GM23338 (cell line): Measurements from ENCODE around the gene USP10. TPM values are rescaled to one million over a fixed set of nuclear protein-coding genes. Genes with fewer than 3 reads are reported as not detected.
A peak's percentile ranks its signal among the peaks of the same experiment; 100 is the strongest.

Experiments
- ATAC-seq: fragments of 200-7000 bp; cut with Tn5 transposase; 3 replicates; pipeline ENCODE4 v1.9.1; 2020
- DNase-seq: peaks from one replicate; pipeline ENCODE4 v3.0.0-alpha.2; 2015; ENCODE audit warnings: low spot score
- H2AFZ ChIP-seq: fragments of 200-600 bp; sonication (generic); 2 replicates; pipeline ENCODE4 v1.8.0; 2016; ENCODE audit warnings: antibody characterized with exemption, mild to moderate bottlenecking, moderate library complexity
- H3F3A ChIP-seq: fragments of 200-600 bp; sonication (generic); replicated peaks from 2 replicates; pipeline ENCODE4 v1.8.0; 2017; ENCODE audit warnings: antibody characterized with exemption, mixed run types, low read depth
- H3K27ac ChIP-seq: fragments of 200-600 bp; sonication (generic); 2 replicates; pipeline ENCODE4 v1.6.1; 2016; ENCODE audit warnings: low read depth
- H3K27me3 ChIP-seq: fragments of 200-600 bp; sonication (generic); 2 replicates; pipeline ENCODE4 v1.8.0; 2016; ENCODE audit warnings: mild to moderate bottlenecking, mixed run types, moderate library complexity; ENCODE audit not compliant: insufficient read depth
- H3K36me3 ChIP-seq: fragments of 200-600 bp; sonication (generic); 2 replicates; pipeline ENCODE4 v1.8.0; 2016; ENCODE audit warnings: mild to moderate bottlenecking; ENCODE audit not compliant: insufficient read depth
- H3K4me1 ChIP-seq: fragments of 200-600 bp; sonication (generic); 2 replicates; pipeline ENCODE4 v1.8.0; 2016; ENCODE audit warnings: mild to moderate bottlenecking, moderate library complexity; ENCODE audit not compliant: insufficient read depth
- H3K4me2 ChIP-seq: fragments of 200-600 bp; sonication (generic); 2 replicates; pipeline ENCODE4 v1.7.1; 2017; ENCODE audit warnings: mixed run types
- H3K4me3 ChIP-seq: fragments of 200-600 bp; sonication (generic); 2 replicates; pipeline ENCODE4 v1.6.1; 2016; ENCODE audit warnings: mixed run types
- H3K79me2 ChIP-seq: fragments of 200-600 bp; sonication (generic); replicated peaks from 2 replicates; pipeline ENCODE4 v1.8.0; 2017; ENCODE audit warnings: mild to moderate bottlenecking; ENCODE audit not compliant: insufficient read depth
- H3K9me2 ChIP-seq: fragments of 200-600 bp; sonication (generic); 2 replicates; pipeline ENCODE4 v1.8.0; 2017; ENCODE audit not compliant: insufficient read depth
- H4K20me1 ChIP-seq: fragments of 200-600 bp; sonication (generic); replicated peaks from 2 replicates; pipeline ENCODE4 v1.8.0; 2017; ENCODE audit warnings: mild to moderate bottlenecking; ENCODE audit not compliant: insufficient read depth
- H3K27ac Mint-ChIP-seq: 2 replicates; pipeline ENCODE4 v1.8.0; 2020; ENCODE audit warnings: inconsistent platforms, mild to moderate bottlenecking, moderate library complexity, mixed read lengths
- H3K27me3 Mint-ChIP-seq: 3 replicates; pipeline ENCODE4 v1.8.0; 2022; ENCODE audit warnings: low read depth, mild to moderate bottlenecking, moderate library complexity, mixed read lengths, inconsistent platforms; ENCODE audit not compliant: insufficient read depth, poor library complexity
- H3K36me3 Mint-ChIP-seq: 3 replicates; pipeline ENCODE4 v1.8.0; 2021; ENCODE audit warnings: low read depth, mild to moderate bottlenecking, inconsistent platforms, moderate library complexity, mixed read lengths
- H3K4me1 Mint-ChIP-seq: 3 replicates; pipeline ENCODE4 v1.8.0; 2020; ENCODE audit warnings: mild to moderate bottlenecking, inconsistent platforms, mixed read lengths
- H3K4me3 Mint-ChIP-seq: 3 replicates; pipeline ENCODE4 v1.8.0; 2021; ENCODE audit warnings: moderate library complexity, mild to moderate bottlenecking, inconsistent platforms, mixed read lengths
- H3K9me3 Mint-ChIP-seq: 3 replicates; pipeline ENCODE4 v1.8.0; 2020; ENCODE audit warnings: moderate library complexity, mild to moderate bottlenecking, inconsistent platforms, mixed read lengths
- CREB1 ChIP-seq: fragments of 250-450 bp; sonication (Bioruptor Pico); IDR thresholded peaks from 2 replicates; pipeline ENCODE4 v1.5.0; 2020; ENCODE audit warnings: low read depth, mild to moderate bottlenecking, moderate library complexity
- CTCF ChIP-seq, 2 experiments: fragments of 200-600 bp in 1 of 2; sonication (generic) in 1 of 2; conservative IDR thresholded peaks; 2 replicates each; pipeline versions ENCODE4 v1.5.1 to v1.6.1; 2016 to 2017; ENCODE audit warnings: antibody characterized with exemption in 2 of 2, low read depth in 2 of 2, mild to moderate bottlenecking in 2 of 2, moderate library complexity in 1 of 2
- EZH2 ChIP-seq: fragments of 200-600 bp; sonication (generic); IDR thresholded peaks from one replicate; pipeline ENCODE4 v1.8.0; 2017; ENCODE audit warnings: antibody characterized with exemption, mild to moderate bottlenecking, low read depth; ENCODE audit not compliant: unreplicated experiment
- EZH2phosphoT487 ChIP-seq: fragments of 200-600 bp; sonication (generic); IDR thresholded peaks from one replicate; pipeline ENCODE4 v1.8.1; 2018; ENCODE audit warnings: antibody characterized with exemption; ENCODE audit not compliant: unreplicated experiment
- JUNB ChIP-seq: IDR thresholded peaks from one replicate; pipeline ENCODE4 v1.6.1; 2016; ENCODE audit warnings: antibody characterized with exemption; ENCODE audit not compliant: unreplicated experiment
- POLR2AphosphoS5 ChIP-seq: IDR thresholded peaks from 2 replicates; pipeline ENCODE4 v1.6.1; 2016; ENCODE audit warnings: antibody characterized with exemption, low read depth
- STAT1 ChIP-seq: IDR thresholded peaks from one replicate; pipeline ENCODE4 v1.6.1; 2016; ENCODE audit warnings: antibody characterized with exemption; ENCODE audit not compliant: unreplicated experiment
- ZNF114 ChIP-seq: fragments of 250-450 bp; sonication (Bioruptor Pico); IDR thresholded peaks from 2 replicates; pipeline ENCODE4 v1.5.0; 2020; ENCODE audit warnings: mild to moderate bottlenecking, moderate library complexity
- ZNF331 ChIP-seq: fragments of 250-450 bp; sonication (Bioruptor Pico); IDR thresholded peaks from 2 replicates; pipeline ENCODE4 v1.5.0; 2020; ENCODE audit warnings: low read depth, mild to moderate bottlenecking, moderate library complexity
- polyA plus RNA-seq: library from polyadenylated mRNA; unstranded; fragments of >200 nt; fragmentation: Nextera tagmentation; extraction: Ambion mirVana; gene quantifications from 2 replicates; pipeline ENCODE4 v1.2.1, GENCODE V29; 2016
- total RNA-seq: library from RNA; depleted of rRNA; stranded (reverse); fragments of >200 nt; shearing (Covaris generic); gene quantifications from 2 replicates; pipeline ENCODE4 v1.2.3, GENCODE V29; 2014
- TF ChIP-seq, protein P1 (sequence below): fragments of 250-450 bp; sonication (Bioruptor Pico); IDR thresholded peaks from 2 replicates; pipeline ENCODE4 v1.5.0; 2020; ENCODE audit warnings: mild to moderate bottlenecking, moderate library complexity

USP10 gene
- total and polyA plus RNA-seq, 2 experiments from 2014 or later, result 158 to 194 TPM

DNA sequence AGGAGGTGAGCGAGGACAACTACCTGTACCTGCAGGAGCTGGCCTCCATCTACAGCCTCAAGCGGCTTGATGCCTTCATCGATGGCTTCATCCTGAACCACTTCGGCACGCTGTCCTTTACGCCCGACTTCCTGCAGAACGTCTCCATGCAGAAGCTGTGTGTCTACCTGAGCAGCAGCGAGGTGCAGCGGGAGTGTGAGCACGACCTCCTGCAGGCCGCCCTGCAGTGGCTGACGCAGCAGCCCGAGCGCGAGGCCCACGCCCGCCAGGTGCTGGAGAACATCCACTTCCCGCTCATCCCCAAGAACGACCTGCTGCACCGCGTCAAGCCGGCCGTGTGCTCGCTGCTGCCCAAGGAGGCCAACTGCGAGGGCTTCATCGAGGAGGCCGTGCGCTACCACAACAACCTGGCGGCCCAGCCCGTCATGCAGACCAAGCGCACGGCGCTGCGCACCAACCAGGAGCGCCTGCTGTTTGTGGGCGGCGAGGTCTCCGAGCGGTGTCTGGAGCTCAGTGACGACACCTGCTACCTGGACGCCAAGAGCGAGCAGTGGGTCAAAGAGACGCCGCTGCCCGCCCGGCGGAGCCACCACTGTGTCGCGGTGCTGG, 42.5 kb upstream of the USP10 start:
- ATAC-seq, result no peak
- no peak for TF ChIP-seq JUNB
- no peaks in the 10 kb centered on the region for H3K4me1 ChIP-seq
- no peak for DNase-seq
- no peaks in the 10 kb centered on the region; the same call in 2 of the 3 replicates for H3K4me1 Mint-ChIP-seq
- H3K36me3 Mint-ChIP-seq, result peaks cover 48% of the 10 kb centered on the region
- H3K9me2 ChIP-seq, result no peaks in the 10 kb centered on the region
- no peaks in the 10 kb centered on the region for H3K9me3 Mint-ChIP-seq
- H3K4me3 ChIP-seq, result no peak overlapping the region
- no peaks in the 10 kb centered on the region for H3K27me3 ChIP-seq
- H3K27ac Mint-ChIP-seq, result no peak overlapping the region
- no peaks in the 10 kb centered on the region for H3K79me2 ChIP-seq
- peaks cover 4% of the 10 kb centered on the region; the same call in 1 of the 2 replicates for H3K36me3 ChIP-seq
- H3K4me3 Mint-ChIP-seq, result no peak overlapping the region
- no peaks in the 10 kb centered on the region for H3F3A ChIP-seq
- H3K27me3 Mint-ChIP-seq, result peaks cover 16% of the 10 kb centered on the region
- no peak overlapping the region for H2AFZ ChIP-seq
- H3K27ac ChIP-seq, result no peak overlapping the region
- H3K4me2 ChIP-seq, result no peak overlapping the region
- no peaks in the 10 kb centered on the region for H4K20me1 ChIP-seq

DNA sequence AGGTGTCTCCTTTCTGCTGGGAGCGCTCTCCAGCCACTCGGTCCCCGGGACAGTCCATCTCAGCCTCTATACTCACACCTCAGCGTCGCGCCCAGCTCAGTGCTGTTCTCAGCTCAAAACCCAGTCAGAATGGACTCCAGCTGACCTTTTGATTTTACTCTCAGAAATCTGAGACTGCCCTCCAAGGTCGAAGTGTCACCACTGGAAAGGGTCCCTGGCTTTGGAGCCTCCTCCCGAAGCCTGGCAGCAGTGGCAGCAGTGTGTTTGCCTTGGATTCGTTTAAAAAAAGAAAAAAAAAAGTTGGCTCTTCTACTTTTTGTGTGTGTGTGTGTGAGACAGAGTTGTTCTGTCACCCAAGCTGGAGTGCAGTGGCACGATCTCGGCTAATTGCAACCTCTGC, 41.1 kb upstream of the USP10 start:
- Histone ChIP-seq H3K4me1 (peaks cover 4% of the 10 kb centered on the region), H4K20me1 (no peaks in the 10 kb centered on the region), H3K36me3 (peaks cover 4% of the 10 kb centered on the region; the same call in 1 of the 2 replicates), H3K27ac (no peak overlapping the region), H3K27me3 (no peaks in the 10 kb centered on the region), H3K4me2 (no peak overlapping the region), H3K79me2 (no peaks in the 10 kb centered on the region), H3F3A (no peaks in the 10 kb centered on the region), H2AFZ (no peak overlapping the region), H3K4me3 (no peak overlapping the region), H3K9me2 (no peaks in the 10 kb centered on the region)
- ATAC-seq (no peak), DNase-seq (no peak)
- Mint-ChIP-seq H3K36me3 (peaks cover 48% of the 10 kb centered on the region), H3K27ac (peak overlapping the region; percentile 75; the same call in 1 of the 2 replicates), H3K9me3 (no peaks in the 10 kb centered on the region), H3K4me3 (no peak overlapping the region), H3K4me1 (peaks cover 6% of the 10 kb centered on the region), H3K27me3 (peaks cover 16% of the 10 kb centered on the region)
- TF ChIP-seq ZNF114 (CRISPR knock-in tag) (no peak), STAT1 (no peak), ZNF331 (CRISPR knock-in tag) (no peak), CREB1 (CRISPR knock-in tag) (no peak), JUNB (no peak), POLR2AphosphoS5 (no peak), CTCF (conservative IDR thresholded peaks at IDR 0.05; ENCODE audit: low read depth in 2 of 2) (no peak), EZH2 (no peak), EZH2phosphoT487 (no peak)
- TF ChIP-seq, protein P1, sequence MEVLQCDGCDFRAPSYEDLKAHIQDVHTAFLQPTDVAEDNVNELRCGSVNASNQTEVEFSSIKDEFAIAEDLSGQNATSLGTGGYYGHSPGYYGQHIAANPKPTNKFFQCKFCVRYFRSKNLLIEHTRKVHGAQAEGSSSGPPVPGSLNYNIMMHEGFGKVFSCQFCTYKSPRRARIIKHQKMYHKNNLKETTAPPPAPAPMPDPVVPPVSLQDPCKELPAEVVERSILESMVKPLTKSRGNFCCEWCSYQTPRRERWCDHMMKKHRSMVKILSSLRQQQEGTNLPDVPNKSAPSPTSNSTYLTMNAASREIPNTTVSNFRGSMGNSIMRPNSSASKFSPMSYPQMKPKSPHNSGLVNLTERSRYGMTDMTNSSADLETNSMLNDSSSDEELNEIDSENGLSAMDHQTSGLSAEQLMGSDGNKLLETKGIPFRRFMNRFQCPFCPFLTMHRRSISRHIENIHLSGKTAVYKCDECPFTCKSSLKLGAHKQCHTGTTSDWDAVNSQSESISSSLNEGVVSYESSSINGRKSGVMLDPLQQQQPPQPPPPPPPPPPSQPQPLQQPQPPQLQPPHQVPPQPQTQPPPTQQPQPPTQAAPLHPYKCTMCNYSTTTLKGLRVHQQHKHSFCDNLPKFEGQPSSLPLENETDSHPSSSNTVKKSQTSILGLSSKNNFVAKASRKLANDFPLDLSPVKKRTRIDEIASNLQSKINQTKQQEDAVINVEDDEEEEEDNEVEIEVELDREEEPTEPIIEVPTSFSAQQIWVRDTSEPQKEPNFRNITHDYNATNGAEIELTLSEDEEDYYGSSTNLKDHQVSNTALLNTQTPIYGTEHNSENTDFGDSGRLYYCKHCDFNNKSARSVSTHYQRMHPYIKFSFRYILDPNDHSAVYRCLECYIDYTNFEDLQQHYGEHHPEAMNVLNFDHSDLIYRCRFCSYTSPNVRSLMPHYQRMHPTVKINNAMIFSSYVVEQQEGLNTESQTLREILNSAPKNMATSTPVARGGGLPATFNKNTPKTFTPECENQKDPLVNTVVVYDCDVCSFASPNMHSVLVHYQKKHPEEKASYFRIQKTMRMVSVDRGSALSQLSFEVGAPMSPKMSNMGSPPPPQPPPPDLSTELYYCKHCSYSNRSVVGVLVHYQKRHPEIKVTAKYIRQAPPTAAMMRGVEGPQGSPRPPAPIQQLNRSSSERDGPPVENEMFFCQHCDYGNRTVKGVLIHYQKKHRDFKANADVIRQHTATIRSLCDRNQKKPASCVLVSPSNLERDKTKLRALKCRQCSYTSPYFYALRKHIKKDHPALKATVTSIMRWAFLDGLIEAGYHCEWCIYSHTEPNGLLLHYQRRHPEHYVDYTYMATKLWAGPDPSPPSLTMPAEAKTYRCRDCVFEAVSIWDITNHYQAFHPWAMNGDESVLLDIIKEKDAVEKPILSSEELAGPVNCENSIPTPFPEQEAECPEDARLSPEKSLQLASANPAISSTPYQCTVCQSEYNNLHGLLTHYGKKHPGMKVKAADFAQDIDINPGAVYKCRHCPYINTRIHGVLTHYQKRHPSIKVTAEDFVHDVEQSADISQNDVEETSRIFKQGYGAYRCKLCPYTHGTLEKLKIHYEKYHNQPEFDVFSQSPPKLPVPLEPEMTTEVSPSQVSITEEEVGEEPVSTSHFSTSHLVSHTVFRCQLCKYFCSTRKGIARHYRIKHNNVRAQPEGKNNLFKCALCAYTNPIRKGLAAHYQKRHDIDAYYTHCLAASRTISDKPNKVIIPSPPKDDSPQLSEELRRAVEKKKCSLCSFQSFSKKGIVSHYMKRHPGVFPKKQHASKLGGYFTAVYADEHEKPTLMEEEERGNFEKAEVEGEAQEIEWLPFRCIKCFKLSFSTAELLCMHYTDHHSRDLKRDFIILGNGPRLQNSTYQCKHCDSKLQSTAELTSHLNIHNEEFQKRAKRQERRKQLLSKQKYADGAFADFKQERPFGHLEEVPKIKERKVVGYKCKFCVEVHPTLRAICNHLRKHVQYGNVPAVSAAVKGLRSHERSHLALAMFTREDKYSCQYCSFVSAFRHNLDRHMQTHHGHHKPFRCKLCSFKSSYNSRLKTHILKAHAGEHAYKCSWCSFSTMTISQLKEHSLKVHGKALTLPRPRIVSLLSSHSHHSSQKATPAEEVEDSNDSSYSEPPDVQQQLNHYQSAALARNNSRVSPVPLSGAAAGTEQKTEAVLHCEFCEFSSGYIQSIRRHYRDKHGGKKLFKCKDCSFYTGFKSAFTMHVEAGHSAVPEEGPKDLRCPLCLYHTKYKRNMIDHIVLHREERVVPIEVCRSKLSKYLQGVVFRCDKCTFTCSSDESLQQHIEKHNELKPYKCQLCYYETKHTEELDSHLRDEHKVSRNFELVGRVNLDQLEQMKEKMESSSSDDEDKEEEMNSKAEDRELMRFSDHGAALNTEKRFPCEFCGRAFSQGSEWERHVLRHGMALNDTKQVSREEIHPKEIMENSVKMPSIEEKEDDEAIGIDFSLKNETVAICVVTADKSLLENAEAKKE (CRISPR knock-in tag), result no peak
